Lower lobe of right lung (tissue), 2 donors: Measurements from ENCODE around the gene CISD2. TPM values are rescaled to one million over a fixed set of nuclear protein-coding genes. Genes with fewer than 3 reads are reported as not detected.
"Not testable (repeated sequence)": the region's sequence is repeated elsewhere in the genome, so short reads cannot be mapped to it uniquely, and the experiment has no call there.

ENCODE experiments used
- ATAC-seq, 2 donors: fragments of 200-7000 bp; cut with Tn5 transposase; one replicate each; pipeline ENCODE4 v1.9.1; 2020 to 2022; ENCODE audit warnings: mild to moderate bottlenecking in 2 of 2, moderate library complexity in 2 of 2
- DNase-seq: peaks from one replicate; pipeline ENCODE4 v3.0.0-alpha.2; 2020
- H3K27ac ChIP-seq: fragments of 200-600 bp; one replicate; pipeline ENCODE4 v1.8.0; 2022
- H3K27me3 ChIP-seq: fragments of 200-600 bp; one replicate; pipeline ENCODE4 v1.8.0; 2022; ENCODE audit warnings: low read depth
- H3K36me3 ChIP-seq: fragments of 200-600 bp; one replicate; pipeline ENCODE4 v1.8.0; 2022; ENCODE audit warnings: mild to moderate bottlenecking
- H3K4me1 ChIP-seq: fragments of 200-600 bp; one replicate; pipeline ENCODE4 v1.8.0; 2022
- H3K4me3 ChIP-seq: fragments of 200-600 bp; one replicate; pipeline ENCODE4 v1.8.0; 2022; ENCODE audit warnings: mild to moderate bottlenecking
- H3K9me3 ChIP-seq: fragments of 200-600 bp; one replicate; pipeline ENCODE4 v1.8.0; 2022
- CTCF ChIP-seq: fragments of 200-600 bp; IDR thresholded peaks from one replicate; pipeline ENCODE4 v1.8.0; 2022; ENCODE audit warnings: antibody characterized with exemption, mild to moderate bottlenecking
- intact Hi-C: fragments of 100-400 bp; cut with DNase I; formaldehyde crosslinking; loops from one replicate; pipeline ENCODE4 v1.11.0; 2022
- total RNA-seq: library from RNA; stranded (reverse); fragmentation: NEBNext Ultra II Directional; extraction: Animal tissue kit (Norgen Biotek cat#: 25700); gene quantifications from one replicate; pipeline ENCODE4 v1.2.1, GENCODE V29; 2021
- donor health status: DM: no; HTN: yes; CAD: no; lungs with severe emphysema.

The CISD2 gene
- total RNA-seq, 1 donor from 2014 or later: 28.5 TPM

GRCh38 chr4:102918859-102919258 is 50.1 kb downstream of the CISD2 start:
- intact Hi-C loops: no loop called here
- no peak overlapping the region for H3K27ac ChIP-seq
- no peak for TF ChIP-seq CTCF
- no peaks in the 10 kb centered on the region for H3K4me1 ChIP-seq
- H3K9me3 ChIP-seq: peaks cover 7% of the 10 kb centered on the region
- ATAC-seq (no peak), DNase-seq (no peak)
- H3K36me3 ChIP-seq: no peaks in the 10 kb centered on the region
- no peaks in the 10 kb centered on the region for H3K27me3 ChIP-seq
- H3K4me3 ChIP-seq: no peak overlapping the region

GRCh38 chr4:102919697-102920096 is 50.9 kb downstream of the CISD2 start:
- H3K4me3 ChIP-seq, H3K27me3 ChIP-seq, H3K27ac ChIP-seq, H3K9me3 ChIP-seq, intact Hi-C loops, H3K4me1 ChIP-seq, ATAC-seq, H3K36me3 ChIP-seq, DNase-seq: not testable (repeated sequence)

- no peaks in the 10 kb centered on the region for H3K27me3 ChIP-seq
- H3K4me3 ChIP-seq: no peak overlapping the region
- H3K36me3 ChIP-seq: no peaks in the 10 kb centered on the region
- no peaks in the 10 kb centered on the region for H3K4me1 ChIP-seq
- intact Hi-C loops: no loop called here
- no peak for ATAC-seq
- no peaks in the 10 kb centered on the region for H3K9me3 ChIP-seq
- no peak for TF ChIP-seq CTCF
- no peak overlapping the region for H3K27ac ChIP-seq
- no peak for DNase-seq
These were observed 66.9 kb downstream of the CISD2 start for GRCh38 chr4:102935716-102936115.

GRCh38 chr4:102938063-102938462 is 69.3 kb downstream of the CISD2 start:
- H3K27me3 ChIP-seq, H3K9me3 ChIP-seq, intact Hi-C loops, H3K4me1 ChIP-seq, H3K4me3 ChIP-seq, DNase-seq, H3K36me3 ChIP-seq, H3K27ac ChIP-seq, ATAC-seq: not testable (repeated sequence)

Other genes with a start within 250 kb of the CISD2 start
- 68.2 TPM for gene MANBA, start 108.0 kb upstream of the CISD2 start, total RNA-seq
- gene UBE2D3, start 41.4 kb upstream of the CISD2 start, total RNA-seq: 289 TPM
- 0.74 TPM for gene SLC9B1, start 150.7 kb downstream of the CISD2 start, total RNA-seq
- gene SLC9B2, start 207.8 kb downstream of the CISD2 start, total RNA-seq: 5.5 TPM
- 46.2 TPM for gene BDH2, start 230.8 kb downstream of the CISD2 start, total RNA-seq